ENCODE data around the gene MTMR10.

Gene MTMR10

DNA sequence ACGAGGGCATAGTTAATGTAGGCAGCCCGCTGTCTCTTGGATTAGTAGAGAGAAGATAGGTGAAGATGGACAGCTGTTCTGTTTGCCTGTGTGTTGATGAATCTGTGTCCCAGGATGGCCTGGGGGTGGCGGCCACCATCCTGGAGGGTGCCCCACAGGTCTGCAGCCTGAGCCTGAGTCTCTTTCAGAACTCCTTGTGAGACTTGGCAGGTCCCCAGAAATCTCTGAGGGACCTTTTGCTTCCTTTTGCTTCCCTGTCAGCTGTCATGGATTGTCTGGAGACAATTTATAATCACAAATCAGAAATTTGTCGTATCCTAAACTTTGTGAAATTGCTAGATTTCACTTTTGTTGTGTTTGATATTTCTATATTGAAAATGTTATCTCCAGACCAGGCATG, 70.3 kb downstream of the MTMR10 start:
- no peak for DNase-seq (ENCODE audit: low spot score)

DNA sequence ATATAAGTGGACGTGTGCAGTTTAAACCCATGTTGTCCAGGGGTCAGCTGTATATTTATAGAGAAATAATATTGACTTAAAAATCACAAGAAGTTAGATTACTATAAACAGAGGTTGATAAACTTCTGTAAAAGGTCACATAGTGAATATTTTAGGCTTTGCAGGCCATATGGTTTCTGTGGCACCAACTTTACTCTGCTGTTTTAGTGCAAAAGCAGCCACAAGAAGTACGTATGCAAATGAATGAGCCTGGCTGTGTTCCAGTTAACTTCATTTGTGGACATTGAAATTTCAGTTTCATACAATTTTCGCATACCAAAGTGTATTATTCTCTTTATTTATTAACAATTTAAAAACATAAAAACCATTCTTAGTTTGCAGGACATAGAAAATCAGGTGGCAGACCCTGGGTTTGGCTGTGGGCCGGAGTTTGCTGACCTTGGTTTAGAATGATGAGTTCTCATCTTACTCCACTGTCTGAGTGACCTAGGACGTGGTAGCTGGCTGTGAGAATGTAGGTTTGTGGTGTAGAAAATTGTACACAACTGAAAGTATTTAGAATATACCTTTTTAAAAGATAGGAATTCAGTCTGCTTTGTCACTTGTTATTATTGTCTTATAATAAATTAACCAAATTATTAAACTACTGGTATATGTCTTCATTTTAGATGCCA, 71.4 kb downstream of the MTMR10 start:
- DNase-seq (ENCODE audit: low spot score) = no peak

DNA sequence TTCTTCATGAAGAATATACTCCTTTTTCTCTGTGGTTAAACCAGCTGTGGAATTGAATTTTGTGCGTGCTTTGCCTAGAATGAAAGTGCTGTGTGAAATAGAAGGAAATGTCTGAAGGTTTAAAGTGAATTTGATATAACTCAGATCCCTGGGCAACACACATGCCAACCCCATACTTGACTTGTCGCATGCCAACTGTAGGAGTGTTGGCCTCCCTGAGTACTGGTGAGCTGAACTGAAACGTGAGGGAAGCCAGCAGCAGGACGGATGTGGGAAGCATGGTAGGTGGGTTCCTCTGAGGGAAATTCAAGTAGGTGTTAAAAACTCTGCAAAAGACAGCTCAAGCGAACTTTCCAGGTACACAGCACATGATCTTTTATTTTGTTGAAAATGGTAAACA, 73.1 kb downstream of the MTMR10 start:
- no peak for DNase-seq (ENCODE audit: low spot score)

DNA sequence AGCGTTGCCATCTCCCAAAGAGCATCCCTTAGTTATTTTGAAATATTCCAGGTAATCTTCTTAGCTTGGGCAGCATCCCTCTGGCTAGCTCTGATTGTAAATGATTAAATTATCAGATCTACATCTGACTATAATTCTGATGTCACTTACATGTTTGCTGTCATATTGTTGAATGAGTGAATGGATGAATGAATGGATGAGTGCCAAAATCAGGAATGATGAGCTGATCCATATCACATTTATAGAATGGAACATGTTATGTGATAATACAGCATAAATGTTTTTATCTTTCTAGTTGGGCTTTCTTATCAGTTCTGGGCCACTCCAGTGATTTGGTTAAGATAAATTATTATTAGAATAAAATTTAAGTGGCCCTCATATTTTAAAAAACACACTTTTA, 73.8 kb downstream of the MTMR10 start:
- no peak for DNase-seq (ENCODE audit: low spot score)

DNA sequence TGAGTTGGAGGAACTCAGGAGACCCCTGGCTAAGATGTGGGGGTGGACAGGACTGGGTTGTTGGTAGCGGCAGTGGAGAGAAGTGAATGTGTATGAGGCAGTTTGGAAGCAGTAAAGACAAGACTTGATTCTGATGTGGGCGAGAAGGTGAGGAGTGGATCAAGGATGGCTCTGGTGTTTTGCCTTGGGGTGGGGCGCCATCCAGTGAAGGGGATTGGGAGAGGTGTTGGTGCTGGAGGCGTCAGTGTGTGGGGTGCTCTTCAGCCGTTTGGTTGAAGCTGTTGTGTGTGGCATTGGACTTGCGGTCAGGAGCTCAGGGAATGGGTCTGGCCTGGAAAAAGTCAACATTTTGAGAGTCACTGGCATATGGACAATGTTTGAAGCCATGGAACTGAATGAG, 74.4 kb downstream of the MTMR10 start:
- no peak for DNase-seq (ENCODE audit: low spot score)

DNA sequence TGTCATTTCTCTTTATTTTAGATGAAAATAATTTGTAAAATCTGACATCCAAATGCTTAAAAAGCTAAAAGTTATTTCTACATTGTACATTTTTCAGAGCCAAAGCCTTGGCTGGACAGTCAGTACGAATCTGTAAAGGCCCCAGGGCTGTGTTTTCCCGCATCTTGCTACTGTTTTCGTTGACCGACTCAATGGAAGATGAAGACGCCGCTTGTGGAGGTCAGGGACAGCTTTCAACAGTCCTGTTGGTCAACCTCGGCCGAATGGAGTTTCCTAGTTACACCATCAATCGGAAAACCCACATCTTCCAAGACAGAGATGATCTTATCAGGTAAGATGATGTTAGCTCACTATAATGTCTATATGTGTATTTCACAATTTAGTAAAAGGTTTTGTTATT, 77.7 kb downstream of the MTMR10 start:
- DNase-seq (ENCODE audit: low spot score) = no peak

DNA sequence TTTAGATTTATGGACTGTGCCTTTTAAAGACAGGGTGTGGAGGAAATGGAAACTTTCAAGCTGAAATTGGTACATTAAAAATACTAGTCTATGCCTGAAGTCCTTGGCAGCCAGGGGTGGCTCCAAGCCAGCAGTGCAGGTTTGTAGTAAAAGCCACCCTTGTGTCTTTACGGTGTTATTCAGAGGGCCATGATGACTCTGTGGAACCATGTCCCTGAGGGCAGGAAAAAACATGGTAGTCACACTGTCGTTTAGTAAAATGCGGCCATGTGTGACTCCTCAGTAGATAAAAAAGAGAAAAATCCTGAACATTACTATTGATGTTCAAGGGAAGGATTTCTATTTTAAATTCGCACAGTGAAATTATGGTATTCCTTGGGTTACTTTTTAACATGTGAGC, 85.1 kb downstream of the MTMR10 start:
- DNase-seq (ENCODE audit: low spot score) = no peak

DNA sequence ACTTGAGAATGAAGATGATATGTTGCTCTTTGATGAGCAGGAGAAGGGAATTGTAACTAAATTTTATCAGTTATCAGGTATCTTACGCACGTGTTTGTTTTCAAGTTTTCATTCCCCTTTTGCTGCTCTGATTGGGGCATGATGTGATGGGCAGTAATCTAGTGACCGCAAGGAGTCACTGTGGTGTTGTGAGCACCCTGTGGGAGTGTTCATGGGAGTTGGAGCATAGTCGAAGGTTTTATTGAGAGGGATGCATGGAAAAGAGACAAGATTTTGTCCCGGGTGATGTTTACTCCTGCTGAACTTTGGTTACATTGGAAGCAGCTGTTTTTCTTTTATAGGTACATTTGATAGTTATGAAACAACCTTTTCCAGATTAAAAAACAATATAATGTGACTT, 85.6 kb downstream of the MTMR10 start:
- DNase-seq (ENCODE audit: low spot score) = no peak

DNA sequence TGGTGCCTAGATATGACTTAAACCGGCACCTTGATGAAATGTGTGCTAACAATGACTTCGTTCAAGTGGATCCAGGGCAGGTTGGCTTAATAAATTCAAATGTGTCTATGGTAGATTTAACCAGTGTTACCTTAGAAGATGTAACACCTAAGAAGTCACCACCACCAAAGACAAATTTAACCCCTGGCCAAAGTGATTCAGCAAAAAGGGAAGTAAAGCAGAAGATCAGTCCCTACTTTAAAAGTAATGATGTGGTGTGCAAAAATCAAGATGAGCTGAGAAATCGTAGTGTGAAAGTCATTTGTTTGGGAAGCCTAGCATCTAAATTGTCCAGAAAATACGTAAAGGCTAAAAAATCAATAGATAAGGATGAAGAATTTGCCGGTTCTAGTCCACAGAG, 86.6 kb downstream of the MTMR10 start:
- DNase-seq (ENCODE audit: low spot score) = no peak

DNA sequence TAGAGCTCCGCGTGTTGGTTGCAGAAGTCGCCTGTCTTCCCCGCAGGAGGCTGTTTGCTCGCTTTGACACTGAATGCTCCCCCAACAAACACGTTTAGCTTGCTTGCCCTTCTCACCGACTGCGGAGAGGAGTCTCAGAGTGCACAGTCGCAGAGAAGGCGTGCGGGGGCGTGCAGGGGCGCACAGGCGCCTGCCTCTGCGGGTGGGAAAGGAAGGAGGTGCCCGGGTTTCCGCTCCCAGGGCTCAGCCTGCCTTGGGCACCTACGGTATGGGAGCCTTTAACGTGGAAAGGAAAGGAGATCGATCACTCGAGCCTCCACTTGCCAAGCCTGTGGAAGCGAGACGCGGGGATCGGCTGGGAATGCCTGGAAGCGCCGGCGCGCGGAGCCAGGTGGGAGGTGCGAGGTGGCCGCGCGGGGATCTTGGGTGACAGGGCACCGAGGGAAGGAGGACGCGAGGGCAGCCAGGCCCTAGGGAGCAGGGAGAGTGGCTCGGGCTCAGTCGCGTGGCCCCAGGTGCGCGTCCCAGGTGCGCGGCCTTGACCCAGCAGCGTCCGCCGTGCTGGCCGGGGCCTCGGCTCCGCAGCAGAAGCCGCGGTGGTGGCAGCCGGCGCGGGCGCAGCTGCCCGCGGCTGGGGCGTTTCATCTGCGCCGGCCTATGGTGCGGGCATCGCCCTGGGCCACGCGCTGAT, 87.8 kb downstream of the MTMR10 start, which contains the start of gene FAN1:
Gene FAN1, plus strand, starts transcription at position 419 of the 691 bp plus-strand sequence. CDS start 749 bp downstream, outside the sequence.
- DNase-seq (ENCODE audit: low spot score) = peak; percentile 91

DNA sequence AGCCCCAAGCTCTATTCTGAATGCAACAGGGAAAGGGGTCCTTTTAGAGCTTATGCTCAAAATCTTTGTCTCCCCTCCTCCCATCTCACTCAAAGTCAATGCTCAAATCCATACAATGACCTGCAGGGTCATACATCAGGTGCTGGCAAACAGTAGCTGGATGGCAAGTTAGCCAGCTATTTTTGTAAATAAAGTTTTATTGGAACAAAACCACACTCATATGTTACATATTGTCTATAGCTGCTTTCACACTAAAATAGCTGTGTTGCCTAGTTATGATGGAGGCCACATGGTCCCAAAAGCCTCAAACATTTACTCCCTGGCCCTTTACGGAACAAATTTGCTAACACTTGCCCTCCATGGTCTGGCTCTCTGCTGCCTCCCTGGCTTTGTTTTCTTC, 89.5 kb downstream of the MTMR10 start:
- DNase-seq (ENCODE audit: low spot score) = no peak

DNA sequence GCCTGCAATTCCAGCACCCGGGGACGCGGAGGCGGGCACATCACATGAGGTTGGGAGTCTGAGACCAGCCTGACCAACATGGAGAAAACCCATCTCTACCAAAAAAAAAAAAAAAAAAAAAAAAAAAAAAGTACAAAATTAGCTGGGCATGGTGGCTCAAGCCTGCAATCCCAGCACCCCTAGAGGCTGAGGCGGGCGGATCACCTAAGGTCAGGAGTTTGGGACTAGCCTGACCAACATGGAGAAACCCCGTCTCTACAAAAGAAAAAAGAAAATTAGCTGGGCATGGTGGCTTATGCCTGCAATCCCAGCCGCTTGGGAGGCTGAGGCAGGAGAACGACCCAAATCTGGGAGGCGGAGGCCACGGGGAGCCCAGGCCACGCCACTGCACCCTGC, 95.2 kb downstream of the MTMR10 start:
- DNase-seq (ENCODE audit: low spot score) = no peak

DNA sequence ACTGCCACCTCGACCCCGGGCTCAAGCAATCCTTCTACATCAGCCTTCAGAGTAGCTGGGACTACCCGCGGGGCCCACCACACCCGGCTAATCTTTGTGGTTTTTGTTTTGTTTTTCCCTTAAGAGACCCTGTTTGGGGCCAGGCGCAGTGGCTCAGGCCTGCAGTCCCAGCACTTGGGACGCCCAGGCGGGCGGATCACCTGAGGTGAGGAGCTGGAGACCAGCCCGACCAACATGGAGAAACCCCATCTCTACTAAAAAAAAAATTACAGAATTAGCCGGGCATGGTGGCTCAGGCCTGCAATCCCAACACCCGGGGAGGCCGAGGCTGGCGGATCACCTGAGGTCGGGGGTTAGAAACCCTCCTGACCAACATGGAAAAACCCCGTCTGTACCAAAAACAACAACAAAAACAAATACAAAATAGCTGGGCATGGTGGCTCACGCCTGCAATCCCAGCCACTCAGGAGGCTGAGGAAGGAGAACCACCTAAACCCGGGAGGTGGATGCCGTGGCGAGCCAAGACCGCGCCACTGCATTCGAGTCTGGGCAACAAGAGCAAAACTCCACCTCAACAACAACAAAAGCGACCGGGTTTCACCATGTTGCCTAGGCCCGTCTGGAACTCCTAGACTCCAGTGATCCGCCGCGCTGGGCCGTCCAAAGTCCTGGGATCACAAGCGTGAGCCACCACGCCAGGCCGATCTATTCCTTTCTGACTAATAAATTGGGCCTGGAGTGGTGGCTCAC, 95.8 kb downstream of the MTMR10 start:
- no peak for DNase-seq (ENCODE audit: low spot score)

DNA sequence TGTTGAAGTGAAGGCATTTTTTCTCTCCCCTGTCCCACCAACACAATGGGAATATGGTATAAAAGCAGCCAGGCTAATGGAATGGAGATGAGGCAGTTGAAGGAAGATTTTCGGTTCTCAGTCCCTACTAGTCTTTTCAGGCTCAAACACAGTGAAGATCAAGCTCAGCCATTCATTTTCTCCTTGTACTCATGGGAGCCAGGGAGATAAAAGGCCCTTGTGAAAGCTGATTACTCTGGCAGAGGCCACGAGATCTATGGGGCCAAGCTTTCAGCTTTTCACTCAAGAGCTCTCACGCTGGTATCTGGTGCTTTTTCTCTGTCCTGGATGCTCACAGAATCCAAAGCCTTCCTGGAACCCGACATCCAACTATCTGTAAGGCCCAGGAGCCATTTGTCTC, 102.2 kb downstream of the MTMR10 start:
- DNase-seq (ENCODE audit: low spot score) = no peak

Data from ecto neural progenitor cell (in vitro differentiated cells).